Gastroesophageal sphincter (tissue), 3 donors: ENCODE data around the gene SLC39A11.

Experiments used
- EP300 ChIP-seq: sonication (generic); formaldehyde crosslinking; IDR thresholded peaks from one replicate; pipeline ENCODE4 v1.6.1; 2017; ENCODE audit warnings: antibody characterized with exemption, mild to moderate bottlenecking
- POLR2A ChIP-seq, 2 donors: fragments of 450-650 bp; IDR thresholded peaks; one replicate each; pipeline ENCODE4 v1.6.1; 2017; ENCODE audit warnings: antibody characterized with exemption in 2 of 2, mild to moderate bottlenecking in 2 of 2, moderate library complexity in 1 of 2
- POLR2AphosphoS5 ChIP-seq: sonication (generic); formaldehyde crosslinking; IDR thresholded peaks from one replicate; pipeline ENCODE4 v1.6.1; 2017; ENCODE audit warnings: antibody characterized with exemption
- TF ChIP-seq, protein P1 (sequence below), 4 experiments: fragments of 200-600 bp in 2 of 4; fragments of 450-650 bp in 2 of 4; sonication (generic) in 1 of 4; IDR thresholded peaks; one replicate each; pipeline ENCODE4 v1.5.1; 2017 to 2019; ENCODE audit warnings: antibody characterized with exemption in 4 of 4, mild to moderate bottlenecking in 2 of 4, moderate library complexity in 2 of 4

DNA sequence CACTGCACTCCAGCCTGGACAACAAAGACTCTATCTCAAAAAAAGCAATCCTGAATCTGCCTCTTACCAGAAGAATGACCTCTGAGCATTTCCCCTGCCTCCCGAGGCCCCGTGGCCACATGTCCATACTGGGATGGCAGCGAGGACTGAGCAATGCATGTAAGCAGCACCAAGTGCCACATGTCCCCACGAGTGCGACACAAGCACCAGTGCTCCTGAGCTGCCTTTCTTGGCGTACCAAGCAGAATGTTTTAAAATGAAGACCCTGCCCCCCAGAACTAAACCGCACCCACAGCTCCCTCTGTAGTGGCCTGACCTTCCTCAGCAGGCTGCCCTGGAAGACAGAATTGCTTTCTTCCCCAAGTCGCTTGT lies 373.3 kb downstream of the SLC39A11 start:
- TF ChIP-seq, protein P1, sequence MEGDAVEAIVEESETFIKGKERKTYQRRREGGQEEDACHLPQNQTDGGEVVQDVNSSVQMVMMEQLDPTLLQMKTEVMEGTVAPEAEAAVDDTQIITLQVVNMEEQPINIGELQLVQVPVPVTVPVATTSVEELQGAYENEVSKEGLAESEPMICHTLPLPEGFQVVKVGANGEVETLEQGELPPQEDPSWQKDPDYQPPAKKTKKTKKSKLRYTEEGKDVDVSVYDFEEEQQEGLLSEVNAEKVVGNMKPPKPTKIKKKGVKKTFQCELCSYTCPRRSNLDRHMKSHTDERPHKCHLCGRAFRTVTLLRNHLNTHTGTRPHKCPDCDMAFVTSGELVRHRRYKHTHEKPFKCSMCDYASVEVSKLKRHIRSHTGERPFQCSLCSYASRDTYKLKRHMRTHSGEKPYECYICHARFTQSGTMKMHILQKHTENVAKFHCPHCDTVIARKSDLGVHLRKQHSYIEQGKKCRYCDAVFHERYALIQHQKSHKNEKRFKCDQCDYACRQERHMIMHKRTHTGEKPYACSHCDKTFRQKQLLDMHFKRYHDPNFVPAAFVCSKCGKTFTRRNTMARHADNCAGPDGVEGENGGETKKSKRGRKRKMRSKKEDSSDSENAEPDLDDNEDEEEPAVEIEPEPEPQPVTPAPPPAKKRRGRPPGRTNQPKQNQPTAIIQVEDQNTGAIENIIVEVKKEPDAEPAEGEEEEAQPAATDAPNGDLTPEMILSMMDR (IDR thresholded peaks at IDR 0.05) = no peak
- TF ChIP-seq POLR2A (IDR thresholded peaks at IDR 0.05) (no peak), POLR2AphosphoS5 (no peak), EP300 (no peak)
